Fibroblast of lung (primary cell): Measurements from ENCODE around the gene STARD7. TPM values are rescaled to one million over a fixed set of nuclear protein-coding genes. Genes with fewer than 3 reads are reported as not detected.
"Not testable (repeated sequence)": the region's sequence is repeated elsewhere in the genome, so short reads cannot be mapped to it uniquely, and the experiment has no call there.

ENCODE experiments used
- DNase-seq, 2 donors: peaks; one replicate each; pipeline versions ENCODE4 v3.0.0 to v3.0.0-alpha.2; 2010; ENCODE audit warnings: low read depth in 2 of 2
- H2AFZ ChIP-seq: 2 replicates; pipeline ENCODE4 v1.5.1; 2012; ENCODE audit warnings: low read length, control low read depth, inconsistent platforms
- H3K27ac ChIP-seq: 2 replicates; pipeline ENCODE4 v1.5.1; 2011; ENCODE audit warnings: low read length, control low read depth; ENCODE audit not compliant: insufficient read depth
- H3K27me3 ChIP-seq: 2 replicates; pipeline ENCODE4 v1.5.1; 2011; ENCODE audit warnings: mild to moderate bottlenecking, low read length; ENCODE audit not compliant: control insufficient read depth, insufficient read depth
- H3K36me3 ChIP-seq: 2 replicates; pipeline ENCODE4 v1.5.1; 2011; ENCODE audit warnings: low read length; ENCODE audit not compliant: control insufficient read depth, insufficient read depth
- H3K4me1 ChIP-seq: 2 replicates; pipeline ENCODE4 v1.5.1; 2011; ENCODE audit warnings: low read length; ENCODE audit not compliant: control insufficient read depth, insufficient read depth; ENCODE audit errors: extremely low read depth
- H3K4me2 ChIP-seq: 2 replicates; pipeline ENCODE4 v1.5.1; 2011; ENCODE audit warnings: low read length, control low read depth; ENCODE audit not compliant: insufficient read depth; ENCODE audit errors: extremely low read depth
- H3K4me3 ChIP-seq, 4 experiments: fragments of 200-600 bp in 1 of 4; sonication (generic) in 1 of 4; replicated peaks in 1 of 4; 2 replicates each; pipeline ENCODE4 v1.5.1; 2011 to 2016; ENCODE audit warnings: low read length in 4 of 4, low read depth in 3 of 4, mild to moderate bottlenecking in 3 of 4, control low read depth in 2 of 4, inconsistent platforms in 1 of 4, mixed read lengths in 1 of 4; ENCODE audit not compliant: insufficient read depth in 1 of 4; ENCODE audit errors: control extremely low read depth in 1 of 4
- H3K79me2 ChIP-seq: 2 replicates; pipeline ENCODE4 v1.5.1; 2012; ENCODE audit warnings: mild to moderate bottlenecking, low read length, inconsistent platforms; ENCODE audit not compliant: control insufficient read depth, insufficient read depth
- H3K9ac ChIP-seq: 2 replicates; pipeline ENCODE4 v1.5.1; 2011; ENCODE audit warnings: mild to moderate bottlenecking, low read length, control low read depth; ENCODE audit not compliant: insufficient read depth
- H3K9me3 ChIP-seq: 2 replicates; pipeline ENCODE4 v1.5.1; 2012; ENCODE audit warnings: low read depth, low read length; ENCODE audit not compliant: control insufficient read depth, insufficient read depth
- H4K20me1 ChIP-seq: 2 replicates; pipeline ENCODE4 v1.5.1; 2011; ENCODE audit warnings: low read length; ENCODE audit not compliant: control insufficient read depth, insufficient read depth; ENCODE audit errors: extremely low read depth
- EZH2 ChIP-seq: IDR thresholded peaks from 2 replicates; pipeline ENCODE4 v1.5.1; 2012; ENCODE audit warnings: low read length, control low read depth, mild to moderate bottlenecking; ENCODE audit errors: missing control alignments
- polyA plus RNA-seq, 2 donors: library from polyadenylated mRNA; depleted of rRNA in 1 of 2; stranded (reverse) in 1 of 2; unstranded in 1 of 2; fragments of >200 nt; gene quantifications; 2 replicates each; pipeline ENCODE4 v1.2.1, GENCODE V29; 2011 to 2012; ENCODE audit warnings: missing spikeins in 1 of 2
- total RNA-seq: library from RNA; depleted of rRNA; stranded (reverse); fragments of >200 nt; gene quantifications from 2 replicates; pipeline ENCODE4 v1.2.1, GENCODE V29; 2014
- TF ChIP-seq, protein P1 (sequence below), 2 donors: IDR thresholded peaks in 1 of 2; conservative IDR thresholded peaks in 1 of 2; 1 replicate in 1 of 2; 2 replicates in 1 of 2; pipeline ENCODE4 v1.5.1; 2011 to 2012; ENCODE audit warnings: low read length in 2 of 2, control low read depth in 1 of 2, inconsistent platforms in 1 of 2, low read depth in 1 of 2, mild to moderate bottlenecking in 1 of 2

STARD7 gene
- total and polyA plus RNA-seq, 2 donors (not counting 1 experiment from before 2014, with no cell fraction given) = 109 to 121 TPM

- no peaks in the 10 kb centered on the region for H4K20me1 ChIP-seq
- no peak overlapping the region for H3K9ac ChIP-seq
- no peak overlapping the region for H3K27ac ChIP-seq
- peaks cover 3% of the 10 kb centered on the region for H3K27me3 ChIP-seq
- H2AFZ ChIP-seq = no peak overlapping the region
- H3K4me2 ChIP-seq = no peak overlapping the region
- no peak overlapping the region for H3K4me3 ChIP-seq
- H3K79me2 ChIP-seq = no peaks in the 10 kb centered on the region
- no peaks in the 10 kb centered on the region for H3K9me3 ChIP-seq
- DNase-seq = no peak
- H3K36me3 ChIP-seq = no peaks in the 10 kb centered on the region
- no peaks in the 10 kb centered on the region for H3K4me1 ChIP-seq
- TF ChIP-seq EZH2 = no peak
- TF ChIP-seq, protein P1, sequence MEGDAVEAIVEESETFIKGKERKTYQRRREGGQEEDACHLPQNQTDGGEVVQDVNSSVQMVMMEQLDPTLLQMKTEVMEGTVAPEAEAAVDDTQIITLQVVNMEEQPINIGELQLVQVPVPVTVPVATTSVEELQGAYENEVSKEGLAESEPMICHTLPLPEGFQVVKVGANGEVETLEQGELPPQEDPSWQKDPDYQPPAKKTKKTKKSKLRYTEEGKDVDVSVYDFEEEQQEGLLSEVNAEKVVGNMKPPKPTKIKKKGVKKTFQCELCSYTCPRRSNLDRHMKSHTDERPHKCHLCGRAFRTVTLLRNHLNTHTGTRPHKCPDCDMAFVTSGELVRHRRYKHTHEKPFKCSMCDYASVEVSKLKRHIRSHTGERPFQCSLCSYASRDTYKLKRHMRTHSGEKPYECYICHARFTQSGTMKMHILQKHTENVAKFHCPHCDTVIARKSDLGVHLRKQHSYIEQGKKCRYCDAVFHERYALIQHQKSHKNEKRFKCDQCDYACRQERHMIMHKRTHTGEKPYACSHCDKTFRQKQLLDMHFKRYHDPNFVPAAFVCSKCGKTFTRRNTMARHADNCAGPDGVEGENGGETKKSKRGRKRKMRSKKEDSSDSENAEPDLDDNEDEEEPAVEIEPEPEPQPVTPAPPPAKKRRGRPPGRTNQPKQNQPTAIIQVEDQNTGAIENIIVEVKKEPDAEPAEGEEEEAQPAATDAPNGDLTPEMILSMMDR (conservative IDR thresholded peaks at IDR 0.05 in 1 of 2, IDR thresholded peaks at IDR 0.05 in 1 of 2; ENCODE audit: low read depth in 1 of 2, low read length in 2 of 2) = no peak
Observed at GRCh38 chr2:96142217-96143113, 66.2 kb downstream of the STARD7 start.

GRCh38 chr2:96141624-96141967, 67.0 kb downstream of the STARD7 start:
- H3K9ac ChIP-seq, H3K4me1 ChIP-seq, H3K4me3 ChIP-seq: not testable (repeated sequence)

DNA sequence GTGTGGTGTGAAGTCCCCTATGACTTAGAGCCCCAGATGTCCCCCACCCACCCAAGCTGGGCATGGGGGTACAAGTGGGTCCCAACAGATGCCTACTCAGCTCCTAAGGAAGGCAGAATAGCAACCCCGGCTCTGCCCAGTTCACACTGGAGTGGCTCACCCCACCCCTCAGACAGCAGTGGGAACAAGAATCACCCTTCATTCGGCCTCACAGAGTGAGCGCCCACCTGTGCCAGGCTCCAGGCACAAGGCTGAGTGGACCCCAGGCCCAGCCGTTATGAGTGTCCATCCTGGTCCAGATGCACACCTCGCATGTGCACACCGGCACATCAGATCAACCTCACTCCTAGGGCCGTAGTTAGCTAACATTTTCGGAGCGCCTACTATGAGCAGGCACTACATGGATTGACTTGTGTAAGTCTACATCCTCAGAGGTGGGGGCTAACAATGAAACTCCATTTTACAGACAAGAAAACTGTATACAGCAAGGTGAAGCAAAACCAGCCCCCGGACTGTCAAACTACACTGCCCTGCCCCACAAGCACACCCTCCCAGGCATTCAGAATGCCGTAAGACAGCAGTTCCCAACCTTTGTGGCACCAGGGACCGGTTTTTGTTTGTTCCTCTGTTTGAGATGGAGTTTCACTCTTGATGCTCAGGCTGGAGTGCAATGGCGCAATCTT, 67.5 kb downstream of the STARD7 start:
- Histone ChIP-seq H3K9me3 (no peaks in the 10 kb centered on the region), H4K20me1 (no peaks in the 10 kb centered on the region), H3K4me2 (no peak overlapping the region), H3K79me2 (no peaks in the 10 kb centered on the region), H3K4me1 (no peaks in the 10 kb centered on the region), H2AFZ (no peak overlapping the region), H3K27me3 (peaks cover 7% of the 10 kb centered on the region), H3K36me3 (no peaks in the 10 kb centered on the region), H3K9ac (no peak overlapping the region), H3K4me3 (no peak overlapping the region), H3K27ac (no peak overlapping the region)
- no peak for DNase-seq
- no peak for TF ChIP-seq EZH2
- TF ChIP-seq, protein P1 (conservative IDR thresholded peaks at IDR 0.05 in 1 of 2, IDR thresholded peaks at IDR 0.05 in 1 of 2; ENCODE audit: low read depth in 1 of 2, low read length in 2 of 2) = no peak

More at GRCh38 chr2:96141624-96141967, 67.0 kb downstream of the STARD7 start:
- not testable (repeated sequence) for H3K27me3 ChIP-seq, H3K79me2 ChIP-seq, H3K9me3 ChIP-seq, H3K27ac ChIP-seq, H3K36me3 ChIP-seq, H4K20me1 ChIP-seq, H2AFZ ChIP-seq, H3K4me2 ChIP-seq, DNase-seq
